Measurements from ENCODE around the gene SLC1A5. TPM values are rescaled to one million over a fixed set of nuclear protein-coding genes. Genes with fewer than 3 reads are reported as not detected.

SLC1A5 gene
- polyA plus RNA-seq, 3 donors = 32.4 to 154 (median 56.9) TPM

GRCh38 chr19:46732172-46732938, 56.0 kb downstream of the SLC1A5 start:
- 86 to 89% (median 88%) methylated on average over 28 of the region's 28 CpGs for WGBS, 3 donors
- no peak overlapping the region for H3K27ac ChIP-seq (ENCODE audit: low read depth, low read length)

- H3K27ac ChIP-seq (ENCODE audit: low read depth, low read length) = no peak overlapping the region
- 54 to 79% (median 60%) methylated on average over 14 of the region's 14 CpGs for WGBS, 3 donors
These were observed 56.8 kb downstream of the SLC1A5 start for GRCh38 chr19:46731584-46731983.

- H3K27ac ChIP-seq (ENCODE audit: low read depth, low read length) = no peak overlapping the region
- 35 to 71% (median 53%) methylated on average over 14 of the region's 14 CpGs for WGBS, 3 donors
These were observed 57.3 kb downstream of the SLC1A5 start for GRCh38 chr19:46731007-46731501.

- 91 to 95% (median 95%) methylated on average over 14 of the region's 14 CpGs for WGBS, 3 donors
- H3K27ac ChIP-seq (ENCODE audit: low read depth, low read length) = no peak overlapping the region
These were observed 57.8 kb downstream of the SLC1A5 start for GRCh38 chr19:46730595-46730994.

GRCh38 chr19:46730187-46730586, 58.2 kb downstream of the SLC1A5 start:
- 89 to 94% (median 92%) methylated on average over 8 to 9 of the region's 9 CpGs for WGBS, 3 donors

GRCh38 chr19:46729696-46730095, 58.7 kb downstream of the SLC1A5 start:
- no peak overlapping the region for H3K27ac ChIP-seq (ENCODE audit: low read depth, low read length)
- WGBS, 3 donors = 81 to 87% (median 86%) methylated on average over 7 of the region's 7 CpGs

More at GRCh38 chr19:46730187-46730586, 58.2 kb downstream of the SLC1A5 start:
- H3K27ac ChIP-seq (ENCODE audit: low read depth, low read length) = no peak overlapping the region

GRCh38 chr19:46728693-46729339, 59.6 kb downstream of the SLC1A5 start:
- no peak overlapping the region for H3K27ac ChIP-seq (ENCODE audit: low read depth, low read length)
- 33 to 43% (median 42%) methylated on average over 20 of the region's 20 CpGs for WGBS, 3 donors

GRCh38 chr19:46728208-46728607, 60.2 kb downstream of the SLC1A5 start:
- H3K27ac ChIP-seq (ENCODE audit: low read depth, low read length) = no peak overlapping the region
- WGBS, 3 donors = 59 to 90% (median 63%) methylated on average over 13 to 14 of the region's 14 CpGs

- WGBS, 3 donors = 83 to 96% (median 86%) methylated on average over 5 to 11 of the region's 11 CpGs
- H3K27ac ChIP-seq (ENCODE audit: low read depth, low read length) = no peak overlapping the region
These were observed 60.6 kb downstream of the SLC1A5 start for GRCh38 chr19:46727757-46728156.

- 67 to 85% (median 68%) methylated on average over 14 of the region's 14 CpGs for WGBS, 3 donors
- no peak overlapping the region for H3K27ac ChIP-seq (ENCODE audit: low read depth, low read length)
These were observed 61.4 kb downstream of the SLC1A5 start for GRCh38 chr19:46726971-46727501.

- H3K27ac ChIP-seq (ENCODE audit: low read depth, low read length) = no peak overlapping the region
- WGBS, 3 donors = 84 to 90% (median 87%) methylated on average over 10 of the region's 10 CpGs
These were observed 61.8 kb downstream of the SLC1A5 start for GRCh38 chr19:46726551-46726950.

- WGBS, 3 donors = 73 to 77% (median 75%) methylated on average over 9 of the region's 9 CpGs
- H3K27ac ChIP-seq (ENCODE audit: low read depth, low read length) = no peak overlapping the region
These were observed 62.5 kb downstream of the SLC1A5 start for GRCh38 chr19:46725859-46726393.

- no peak overlapping the region for H3K27ac ChIP-seq (ENCODE audit: low read depth, low read length)
- 89 to 92% (median 91%) methylated on average over 26 of the region's 26 CpGs for WGBS, 3 donors
These were observed 63.2 kb downstream of the SLC1A5 start for GRCh38 chr19:46725036-46725820.

Other genes with a start within 250 kb of the SLC1A5 start
- gene CALM3, start 187.3 kb downstream of the SLC1A5 start, polyA plus RNA-seq = 100 to 1,000 TPM in 2 of 3 donors, 10 to 100 TPM in 1; 83.9 to 276 (median 115) TPM
- gene PTGIR, start 163.5 kb downstream of the SLC1A5 start, polyA plus RNA-seq = 1 to 10 TPM; 2.0 to 7.1 (median 3.5) TPM
- gene GNG8, start 152.4 kb downstream of the SLC1A5 start, polyA plus RNA-seq = not detected
- gene DACT3, start 127.4 kb downstream of the SLC1A5 start, polyA plus RNA-seq = 1 to 10 TPM in 2 of 3 donors, under 1 TPM in 1; 0.41 to 3.6 (median 1.3) TPM
- gene PRKD2, start 71.5 kb downstream of the SLC1A5 start, polyA plus RNA-seq = 10 to 100 TPM; 20.4 to 41.5 (median 26.7) TPM
- gene FKRP, start 42.5 kb downstream of the SLC1A5 start, polyA plus RNA-seq = 10 to 100 TPM in 1 of 3 donors, 1 to 10 TPM in 2; 5.3 to 14.2 (median 6.7) TPM
- gene STRN4, start 42.1 kb downstream of the SLC1A5 start, polyA plus RNA-seq = 10 to 100 TPM; 38.3 to 76.0 (median 59.2) TPM
- 100 to 1,000 TPM in 2 of 3 donors, 10 to 100 TPM in 1; 60.1 to 160 (median 151) TPM for gene AP2S1, start 62.3 kb upstream of the SLC1A5 start, polyA plus RNA-seq
- gene ARHGAP35, start 72.4 kb upstream of the SLC1A5 start, polyA plus RNA-seq = 10 to 100 TPM in 2 of 3 donors, 1 to 10 TPM in 1; 8.3 to 14.8 (median 13.4) TPM
- gene NPAS1, start 231.2 kb upstream of the SLC1A5 start, polyA plus RNA-seq = 1 to 10 TPM in 1 of 3 donors, under 1 TPM in 2; 0.15 to 1.6 (median 0.48) TPM